ENCODE measurements around the gene BBS7. TPM values are rescaled to one million over a fixed set of nuclear protein-coding genes. Genes with fewer than 3 reads are reported as not detected.

The BBS7 gene
- total and polyA plus RNA-seq, 9 of the 15 experiments (the other 6 are each of a cell fraction or from before 2014, with no cell fraction given), result 13.4 to 25.8 (median 16.4) TPM

- CTCF ChIA-PET (ENCODE audit: low intra/inter-chr PET ratio), result no interaction called here
- no peaks in the 10 kb centered on the region for H4K20me1 ChIP-seq (replicated peaks; ENCODE audit: control insufficient read depth, insufficient read depth, low read length)
- in situ Hi-C loops (cut with MboI) (no loop called here), intact Hi-C loops (cut with micrococcal nuclease) (no loop called here)
- no peaks in the 10 kb centered on the region for H3K27me3 ChIP-seq (ENCODE audit: control insufficient read depth in 2 of 2, insufficient read depth in 2 of 2, low read length in 2 of 2)
- H3K9me3 ChIP-seq (replicated peaks; ENCODE audit: control insufficient read depth, insufficient read depth, low read depth, low read length), result no peaks in the 10 kb centered on the region
- no peaks in the 10 kb centered on the region for H3K9me1 ChIP-seq (ENCODE audit: control insufficient read depth, insufficient read depth, low read length)
- H3K4me3 ChIP-seq, result no peak overlapping the region
- H3K9ac ChIP-seq (ENCODE audit: insufficient read depth in 1 of 2, low read depth in 2 of 2, low read length in 2 of 2), result no peak overlapping the region
- no peaks in the 10 kb centered on the region for H3K36me3 ChIP-seq (ENCODE audit: control insufficient read depth, insufficient read depth, low read length)
- peaks cover 4 to 7% of the 10 kb centered on the region in 2 experiments; a peak in 4 of 5 replicates for H3K4me1 ChIP-seq (replicated peaks in 1 of 2; ENCODE audit: control insufficient read depth in 2 of 2, insufficient read depth in 2 of 2, low read length in 2 of 2)
- no peak for FAIRE-seq
- BruUV-seq (replicated peaks), result no TSS peak
- H3K79me2 ChIP-seq (ENCODE audit: control insufficient read depth, insufficient read depth, low read length), result no peaks in the 10 kb centered on the region
- no peak for DNase-seq (ENCODE audit: extremely low read depth in 1 of 4, low spot score in 3 of 4)
- POLR2A ChIA-PET, result interaction anchor here (1.0 kb wide), 1 partner anchor 8 kb away, joined by 5 read pairs; no protein-coding TSS in a partner anchor
- ATAC-seq, result peak; percentile 21; the same call in 1 of the 3 replicates
- H2AFZ ChIP-seq (ENCODE audit: low read depth, low read length), result no peak overlapping the region
- H3K4me2 ChIP-seq (ENCODE audit: insufficient read depth, low read length), result no peak overlapping the region
- 0% methylated on average over 4 of the region's 4 CpGs for WGBS (ENCODE audit: insufficient coverage, low coverage, missing lambda C conversion rate)
- H3K27ac ChIP-seq (ENCODE audit: extremely low read depth, low read depth, low read length), result no peak overlapping the region
- TF ChIP-seq ZNF583 (CRISPR knock-in tag; IDR thresholded peaks at IDR 0.05) (no peak), IRF9 (tag; IDR thresholded peaks at IDR 0.05) (no peak), ZNF609 (CRISPR knock-in tag; IDR thresholded peaks at IDR 0.05; ENCODE audit: borderline replicate concordance) (no peak), U2AF2 (optimal IDR thresholded peaks at IDR 0.05; ENCODE audit: low read depth, low read length) (no peak), CTCFL (IDR thresholded peaks at IDR 0.05; ENCODE audit: borderline replicate concordance, insufficient read depth, low read depth, low read length, poor library complexity, severe bottlenecking) (no peak), CBFA2T3 (IDR thresholded peaks at IDR 0.05) (no peak), LEF1 (IDR thresholded peaks at IDR 0.05) (no peak), HINFP (tag; conservative IDR thresholded peaks at IDR 0.05; ENCODE audit: low read depth) (no peak), RBM15 (IDR thresholded peaks at IDR 0.05; ENCODE audit: insufficient read depth, low read length) (no peak)
Measured at GRCh38 chr4:121877041-121877773, 6.9 kb upstream of the BBS7 start.
